ENCODE data around the gene NCK2.

DNA sequence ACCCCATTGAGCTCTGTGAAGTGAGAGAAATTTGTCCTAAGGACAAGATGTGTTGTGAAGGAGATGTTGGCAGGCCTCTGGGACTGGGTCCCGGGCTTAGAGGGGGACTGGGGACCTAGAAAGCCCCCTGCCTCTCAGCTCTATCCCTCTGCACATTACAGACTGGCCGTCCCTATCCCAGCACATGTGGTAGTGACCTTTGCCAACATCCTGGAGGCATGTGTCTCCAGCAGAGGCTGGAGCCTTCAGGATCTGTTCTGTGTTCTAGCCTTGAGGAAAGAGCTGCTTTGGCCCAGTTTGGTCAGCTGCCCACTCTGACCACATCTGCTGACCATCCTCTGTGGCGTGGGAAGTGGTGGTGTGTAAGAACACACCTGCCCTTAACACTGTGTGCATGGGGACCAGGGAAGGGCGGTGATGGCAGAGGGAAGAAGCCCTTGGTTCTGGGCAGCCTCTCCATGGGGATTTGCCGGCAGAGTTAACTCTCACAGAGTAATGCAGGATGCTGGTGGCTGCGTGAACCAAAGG, 33.4 kb downstream of the NCK2 start:
- no peak for TF ChIP-seq CTCF (conservative IDR thresholded peaks at IDR 0.05; ENCODE audit: low read depth, low read length)
- no peak for TF ChIP-seq POLR2A (IDR thresholded peaks at IDR 0.05; ENCODE audit: low read depth, low read length)
- no peak for TF ChIP-seq SMC3 (IDR thresholded peaks at IDR 0.05; ENCODE audit: low read depth, low read length)
- no peak for TF ChIP-seq RFX5 (IDR thresholded peaks at IDR 0.05; ENCODE audit: low read depth, low read length)

Measured in IMR-90 (cell line).